Keratinocyte (primary cell): ENCODE results near the gene SLC39A3. TPM values are rescaled to one million over a fixed set of nuclear protein-coding genes. Genes with fewer than 3 reads are reported as not detected.

Source experiments
- DNase-seq: peaks from one replicate; pipeline ENCODE4 v3.0.0-alpha.2; 2011; ENCODE audit warnings: low read depth, missing footprints, low spot score
- FAIRE-seq: peaks from 2 replicates; lab custom pipeline; 2011; peaks lifted over from hg19 to GRCh38; lab: Jason Lieb, UNC
- H2AFZ ChIP-seq: 2 replicates; pipeline ENCODE4 v1.6.0; 2012; ENCODE audit warnings: low read length, control low read depth, inconsistent platforms; ENCODE audit not compliant: control insufficient read depth
- H3K27ac ChIP-seq: 2 replicates; pipeline ENCODE4 v1.5.1; 2011; ENCODE audit warnings: low read length; ENCODE audit not compliant: control insufficient read depth, insufficient read depth
- H3K27me3 ChIP-seq: 3 replicates; pipeline ENCODE4 v1.6.0; 2011; ENCODE audit warnings: low read length; ENCODE audit not compliant: control insufficient read depth, insufficient read depth; ENCODE audit errors: extremely low read depth
- H3K36me3 ChIP-seq, 2 experiments: 2 replicates in 1 of 2; 3 replicates in 1 of 2; pipeline ENCODE4 v1.5.1; 2011; ENCODE audit warnings: low read length in 2 of 2, mild to moderate bottlenecking in 1 of 2; ENCODE audit not compliant: control insufficient read depth in 2 of 2, insufficient read depth in 2 of 2; ENCODE audit errors: extremely low read depth in 1 of 2
- H3K4me1 ChIP-seq: 3 replicates; pipeline ENCODE4 v1.5.1; 2011; ENCODE audit warnings: low read length; ENCODE audit not compliant: control insufficient read depth, insufficient read depth; ENCODE audit errors: extremely low read depth
- H3K4me2 ChIP-seq: 3 replicates; pipeline ENCODE4 v1.6.0; 2011; ENCODE audit warnings: low read depth, low read length; ENCODE audit not compliant: control insufficient read depth, insufficient read depth; ENCODE audit errors: extremely low read depth
- H3K4me3 ChIP-seq, 3 experiments: fragments of 200-600 bp in 1 of 3; sonication (generic) in 1 of 3; 2 replicates in 2 of 3; 3 replicates in 1 of 3; pipeline ENCODE4 v1.5.1; 2011 to 2016; ENCODE audit warnings: low read length in 3 of 3, mild to moderate bottlenecking in 3 of 3, control low read depth in 2 of 3, inconsistent platforms in 1 of 3, low read depth in 1 of 3, mixed read lengths in 1 of 3, mixed run types in 1 of 3, moderate library complexity in 1 of 3; ENCODE audit not compliant: control insufficient read depth in 2 of 3, insufficient read depth in 2 of 3; ENCODE audit errors: extremely low read depth in 1 of 3
- H3K79me2 ChIP-seq: 2 replicates; pipeline ENCODE4 v1.6.0; 2012; ENCODE audit warnings: low read length; ENCODE audit not compliant: control insufficient read depth, insufficient read depth
- H3K9ac ChIP-seq: 3 replicates; pipeline ENCODE4 v1.6.0; 2011; ENCODE audit warnings: low read length; ENCODE audit not compliant: control insufficient read depth, insufficient read depth; ENCODE audit errors: extremely low read depth
- H3K9me1 ChIP-seq: 3 replicates; pipeline ENCODE4 v1.6.0; 2011; ENCODE audit warnings: low read length; ENCODE audit not compliant: control insufficient read depth, insufficient read depth; ENCODE audit errors: extremely low read depth
- H3K9me3 ChIP-seq: 2 replicates; pipeline ENCODE4 v1.5.1; 2012; ENCODE audit warnings: low read depth, low read length; ENCODE audit not compliant: control insufficient read depth
- H4K20me1 ChIP-seq: 3 replicates; pipeline ENCODE4 v1.6.0; 2011; ENCODE audit warnings: low read length; ENCODE audit not compliant: control insufficient read depth, insufficient read depth; ENCODE audit errors: extremely low read depth
- CTCF ChIP-seq, 3 experiments: IDR thresholded peaks in 1 of 3; conservative IDR thresholded peaks in 1 of 3; optimal IDR thresholded peaks in 1 of 3; 2 replicates in 2 of 3; 3 replicates in 1 of 3; pipeline versions ENCODE3 to v1.5.1; 2011; ENCODE audit warnings: low read length in 3 of 3, mild to moderate bottlenecking in 3 of 3, moderate library complexity in 2 of 3, control low read depth in 1 of 3, inconsistent platforms in 1 of 3; ENCODE audit not compliant: insufficient read depth in 2 of 3; ENCODE audit errors: extremely low read depth in 1 of 3
- EZH2 ChIP-seq: IDR thresholded peaks from one replicate; pipeline ENCODE4 v1.6.1; 2012; ENCODE audit warnings: inconsistent platforms, mild to moderate bottlenecking, low read length, moderate library complexity
- dilution Hi-C: fragments of 300-500 bp; cut with MboI; formaldehyde crosslinking; loops from one replicate; pipeline ENCODE4 v1.7.0; 2020; ENCODE audit warnings: low sequenced_read_pairs; ENCODE audit not compliant: extremely low pct_ligation_motif_present
- polyA plus RNA-seq, 5 experiments: library from polyadenylated mRNA; depleted of rRNA in 3 of 5; stranded (reverse) in 3 of 5; stranded (forward) in 1 of 5; unstranded in 1 of 5; fragments of >200 nt; gene quantifications; 1 replicate in 1 of 5; 2 replicates in 3 of 5; 3 replicates in 1 of 5; pipeline versions ENCODE4 v1.2.1 to v1.2.3, GENCODE V29; 2011 to 2012; ENCODE audit warnings: missing spikeins in 2 of 5, low read depth in 1 of 5, low replicate concordance in 1 of 5

SLC39A3 gene
- polyA plus RNA-seq, 1 donor (not counting 4 experiments of a cell fraction or from before 2014, with no cell fraction given), result 26.2 TPM

- Histone ChIP-seq H3K9ac (peak overlapping the region; percentile 98), H3K79me2 (peaks cover 75% of the 10 kb centered on the region), H3K4me1 (peaks cover 25% of the 10 kb centered on the region), H3K4me3 (peak overlapping the region in 1 of 3 experiments; percentile 92), H4K20me1 (peaks cover 14% of the 10 kb centered on the region), H3K27me3 (no peaks in the 10 kb centered on the region), H3K9me3 (no peaks in the 10 kb centered on the region), H3K27ac (peak overlapping the region; percentile 95), H3K4me2 (peak overlapping the region; percentile 69), H3K9me1 (peaks cover 5% of the 10 kb centered on the region), H2AFZ (no peak overlapping the region), H3K36me3 (peaks cover 6 to 16% of the 10 kb centered on the region in 2 experiments)
- TF ChIP-seq CTCF (optimal IDR thresholded peaks at IDR 0.05 in 1 of 3, IDR thresholded peaks at IDR 0.05 in 1 of 3, conservative IDR thresholded peaks at IDR 0.05 in 1 of 3; ENCODE audit: extremely low read depth in 1 of 3, insufficient read depth in 2 of 3, low read length in 3 of 3), result no peak
- no peak for TF ChIP-seq EZH2
- FAIRE-seq, result no peak
- DNase-seq, result no peak
- dilution Hi-C loops, result no loop called here
Measured at GRCh38 chr19:2783781-2784145, 43.9 kb upstream of the SLC39A3 start.

- Histone ChIP-seq H3K9ac (peak within 1 kb of the TSS; percentile 98), H3K36me3 (peaks cover 7 to 16% of the 10 kb centered on the region in 2 experiments), H3K27me3 (no peaks in the 10 kb centered on the region), H3K4me3 (peak within 1 kb of the TSS; percentile 85 to 96 (median 92)), H2AFZ (peak within 1 kb of the TSS; percentile 79), H3K79me2 (peaks cover 76% of the 10 kb centered on the region), H4K20me1 (peaks cover 17% of the 10 kb centered on the region), H3K4me1 (peaks cover 25% of the 10 kb centered on the region), H3K4me2 (peak within 1 kb of the TSS; percentile 76), H3K9me3 (no peaks in the 10 kb centered on the region), H3K9me1 (peaks cover 5% of the 10 kb centered on the region), H3K27ac (peak within 1 kb of the TSS; percentile 95)
- dilution Hi-C loops, result no loop called here
- peak; percentile 33 to 58 (median 48) for TF ChIP-seq CTCF (optimal IDR thresholded peaks at IDR 0.05 in 1 of 3, IDR thresholded peaks at IDR 0.05 in 1 of 3, conservative IDR thresholded peaks at IDR 0.05 in 1 of 3; ENCODE audit: extremely low read depth in 1 of 3, insufficient read depth in 2 of 3, low read length in 3 of 3)
- no peak for TF ChIP-seq EZH2
- FAIRE-seq (peak; percentile 76), DNase-seq (peak; percentile 82)
Measured at GRCh38 chr19:2782936-2783780, 43.3 kb upstream of the SLC39A3 start, which contains the start of gene SGTA. Gene SGTA (minus strand): TSS chr19:2783273. CDS start chr19:2769068, 14,205 bp downstream.
